GM12878 (cell line): ENCODE measurements around the gene LRRC15. TPM values are rescaled to one million over a fixed set of nuclear protein-coding genes. Genes with fewer than 3 reads are reported as not detected.

Source experiments
- ATAC-seq: fragments of 200-7000 bp; cut with Tn5 transposase; 3 replicates; pipeline ENCODE4 v1.9.1; 2020; ENCODE audit warnings: mild to moderate bottlenecking, moderate library complexity
- BruUV-seq: library from RNA; stranded (reverse); fragments of 400-500 nt; replicated peaks from 2 replicates; lab custom pipeline; 2021; lab: Mats Ljungman, UMichigan
- CTCF ChIA-PET: fragments of 300-600 bp; sonication (Branson Sonifier 250); formaldehyde crosslinking; extraction: SDS; loops from one replicate; lab custom pipeline; 2021; ENCODE audit warnings: inconsistent platforms; lab: Yijun Ruan, JAX
- POLR2A ChIA-PET: fragments of 350-600 bp; formaldehyde crosslinking; extraction: SDS; loops from one replicate; lab custom pipeline; 2021; ENCODE audit warnings: inconsistent platforms; lab: Charles Lee
- RAD21 ChIA-PET: fragments of 300-600 bp; sonication (Branson Sonifier 250); formaldehyde crosslinking; loops from one replicate; lab custom pipeline; 2023; ENCODE audit warnings: antibody characterized with exemption; ENCODE audit not compliant: unreplicated experiment; lab: Charles Lee
- SMC1A ChIA-PET: fragments of 300-600 bp; sonication (Branson Sonifier 250); formaldehyde crosslinking; loops from one replicate; lab custom pipeline; 2023; ENCODE audit not compliant: unreplicated experiment, uncharacterized antibody; lab: Charles Lee
- DNase-seq: peaks from one replicate; pipeline ENCODE4 v3.0.0-alpha.2; 2011; ENCODE audit warnings: low read depth, low spot score
- FAIRE-seq: peaks from 3 replicates; lab custom pipeline; 2011; peaks lifted over from hg19 to GRCh38; lab: Jason Lieb, UNC
- H2AFZ ChIP-seq: 2 replicates; pipeline ENCODE4 v1.6.0; 2011; ENCODE audit warnings: low read depth, low read length, control low read depth; ENCODE audit not compliant: control insufficient read depth
- H3K27ac ChIP-seq: 2 replicates; pipeline ENCODE4 v1.5.1; 2011; ENCODE audit warnings: control low read depth; ENCODE audit not compliant: control insufficient read depth, insufficient read depth
- H3K27me3 ChIP-seq, 2 experiments: replicated peaks in 1 of 2; 2 replicates each; pipeline versions ENCODE4 v1.6.0 to v1.6.1; 2011; ENCODE audit warnings: low read length in 1 of 2; ENCODE audit not compliant: control insufficient read depth in 2 of 2, insufficient read depth in 2 of 2
- H3K36me3 ChIP-seq, 2 experiments: 2 replicates each; pipeline ENCODE4 v1.5.1; 2011; ENCODE audit warnings: low read length in 1 of 2; ENCODE audit not compliant: control insufficient read depth in 2 of 2, insufficient read depth in 2 of 2
- H3K4me1 ChIP-seq: 2 replicates; pipeline ENCODE4 v1.6.1; 2011; ENCODE audit warnings: mild to moderate bottlenecking, low read length, moderate library complexity, mixed read lengths; ENCODE audit not compliant: control insufficient read depth, insufficient read depth
- H3K4me2 ChIP-seq: 2 replicates; pipeline ENCODE4 v1.6.0; 2011; ENCODE audit warnings: control low read depth; ENCODE audit not compliant: control insufficient read depth, insufficient read depth
- H3K4me3 ChIP-seq: fragments of 200-600 bp; sonication (generic); 2 replicates; pipeline ENCODE4 v1.5.1; 2016
- H3K79me2 ChIP-seq: 2 replicates; pipeline ENCODE4 v1.6.0; 2011; ENCODE audit warnings: low read length; ENCODE audit not compliant: control insufficient read depth, insufficient read depth
- H3K9ac ChIP-seq: 2 replicates; pipeline ENCODE4 v1.8.0; 2011; ENCODE audit warnings: low read length, control low read depth, mixed read lengths; ENCODE audit not compliant: control insufficient read depth, insufficient read depth
- H3K9me3 ChIP-seq: replicated peaks from 3 replicates; pipeline ENCODE4 v1.5.1; 2011; ENCODE audit warnings: mild to moderate bottlenecking, low read length; ENCODE audit not compliant: control insufficient read depth, insufficient read depth
- H4K20me1 ChIP-seq: 2 replicates; pipeline ENCODE4 v1.6.0; 2011; ENCODE audit not compliant: control insufficient read depth, insufficient read depth
- ATF7 ChIP-seq: fragments of 450-650 bp; IDR thresholded peaks from 2 replicates; pipeline ENCODE4 v1.6.1; 2016; ENCODE audit warnings: low read depth, mild to moderate bottlenecking
- BRCA1 ChIP-seq: IDR thresholded peaks from 2 replicates; pipeline ENCODE4 v1.6.1; 2011; ENCODE audit warnings: low read depth, low read length, improper control_type of control experiment
- CBX5 ChIP-seq: sonication (generic); IDR thresholded peaks from 2 replicates; pipeline ENCODE4 v1.6.1; 2016; ENCODE audit warnings: low read depth, moderate library complexity, mild to moderate bottlenecking, inconsistent platforms
- EP300 ChIP-seq, 2 experiments: fragments of 150-350 bp in 1 of 2; IDR thresholded peaks; 2 replicates each; pipeline ENCODE4 v1.6.1; 2011 to 2012; ENCODE audit warnings: low read depth in 2 of 2, low read length in 2 of 2, borderline replicate concordance in 1 of 2, improper control_type of control experiment in 1 of 2, inconsistent platforms in 1 of 2; ENCODE audit not compliant: control insufficient read depth in 1 of 2
- EZH2 ChIP-seq: IDR thresholded peaks from 2 replicates; pipeline ENCODE4 v1.6.1; 2012; ENCODE audit warnings: low read depth, mild to moderate bottlenecking, control low read depth, inconsistent platforms, low read length, borderline replicate concordance; ENCODE audit not compliant: control insufficient read depth
- MEF2A ChIP-seq: IDR thresholded peaks from 2 replicates; pipeline ENCODE4 v1.6.1; 2011; ENCODE audit warnings: low read depth, mild to moderate bottlenecking, low read length, moderate library complexity; ENCODE audit not compliant: insufficient read depth
- PML ChIP-seq: IDR thresholded peaks from 2 replicates; pipeline ENCODE4 v1.6.1; 2012; ENCODE audit warnings: low read length, inconsistent platforms
- RAD51 ChIP-seq: fragments of 450-650 bp; IDR thresholded peaks from 2 replicates; pipeline ENCODE4 v1.6.1; 2016; ENCODE audit warnings: moderate library complexity, mild to moderate bottlenecking, inconsistent platforms
- SMARCA5 ChIP-seq: fragments of 450-650 bp; IDR thresholded peaks from 2 replicates; pipeline ENCODE4 v1.6.1; 2017; ENCODE audit warnings: mild to moderate bottlenecking
- STAT1 ChIP-seq: fragments of 450-650 bp; conservative IDR thresholded peaks from 2 replicates; pipeline ENCODE4 v1.6.1; 2014; ENCODE audit warnings: antibody characterized with exemption, mild to moderate bottlenecking
- STAT3 ChIP-seq: IDR thresholded peaks from 2 replicates; pipeline ENCODE4 v1.6.1; 2011; ENCODE audit warnings: low read depth, low read length, improper control_type of control experiment
- YY1 ChIP-seq: IDR thresholded peaks from 2 replicates; pipeline ENCODE4 v1.6.1; 2011; ENCODE audit warnings: low read depth, mild to moderate bottlenecking, low read length
- ZNF592 ChIP-seq: fragments of 450-650 bp; IDR thresholded peaks from 2 replicates; pipeline ENCODE4 v1.6.1; 2017; ENCODE audit warnings: mild to moderate bottlenecking, moderate library complexity
- WGBS: methylation state at CpG from one replicate; pipeline ENCODE4 v1.1.6; 2016; ENCODE audit warnings: low lambda C conversion rate; ENCODE audit not compliant: insufficient replicate concordance, insufficient coverage; ENCODE audit errors: missing lambda C conversion rate; 5-methylcytosine and 5-hydroxymethylcytosine counted together
- in situ Hi-C: fragments of 300-500 bp; cut with MboI; formaldehyde crosslinking; loops from 9 replicates; pipeline ENCODE4 v1.14.3; 2018; ENCODE audit warnings: mixed read lengths
- intact Hi-C: fragments of 100-400 bp; cut with micrococcal nuclease; formaldehyde crosslinking; loops from one replicate; pipeline ENCODE4 v1.14.2; 2022; ENCODE audit not compliant: unreplicated experiment
- polyA plus RNA-seq, 11 experiments: library from polyadenylated mRNA; depleted of rRNA in 4 of 11; unstranded in 6 of 11; stranded (reverse) in 5 of 11; fragments of >200 nt; fragmentation: Nextera tagmentation in 4 of 11; fragmentation: Illumina TruSeq in 1 of 11; extraction: Ambion mirVana in 4 of 11; extraction: Trizol in 1 of 11; gene quantifications; 1 replicate in 1 of 11; 2 replicates in 10 of 11; pipeline versions ENCODE4 v1.2.1 to v1.2.3, GENCODE V29; 2011 to 2016; ENCODE audit warnings: inconsistent platforms in 2 of 11, missing spikeins in 2 of 11, low read depth in 1 of 11
- total RNA-seq, 4 experiments: library from RNA; depleted of rRNA in 3 of 4; stranded (reverse); fragments of >200 nt in 3 of 4; fragmentation: Illumina TruSeq in 1 of 4; extraction: Trizol in 1 of 4; gene quantifications; 2 replicates each; pipeline versions ENCODE4 v1.2.1 to v1.2.3, GENCODE V29; 2013 to 2021

LRRC15 gene
- total and polyA plus RNA-seq, 10 of the 15 experiments (the other 5 are each of a cell fraction or from before 2014, with no cell fraction given) = not detected

GRCh38 chr3:194313560-194314387 is 55.8 kb downstream of the LRRC15 start:
- no TSS peak for BruUV-seq
- in situ Hi-C loops (loop anchor here (5.0 kb wide), 1 partner anchor 651 kb away; no protein-coding TSS in a partner anchor), intact Hi-C loops (loop anchor here (2.0 to 10.0 kb wide), 5 partner anchors 177 to 649 kb away; partner anchors contain the start of gene HES1)
- ChIA-PET CTCF (interaction anchor here (0.6 to 1.9 kb wide), 5 partner anchors 177 to 649 kb away, joined by 3 to 4 read pairs (median 3); no protein-coding TSS in a partner anchor), SMC1A (interaction anchor here (0.9 to 1.3 kb wide), 4 partner anchors 8 to 676 kb away, joined by 3 to 4 read pairs (median 3); no protein-coding TSS in a partner anchor), RAD21 (interaction anchor here (0.9 to 2.3 kb wide), 4 partner anchors 178 to 649 kb away, joined by 3 to 35 read pairs (median 4); partner anchors contain the start of gene HES1), POLR2A (no interaction called here)
- Histone ChIP-seq H3K36me3 (no peaks in the 10 kb centered on the region), H3K79me2 (no peaks in the 10 kb centered on the region), H3K27me3 (no peaks in the 10 kb centered on the region; a peak in 1 of 4 replicates), H3K4me3 (no peak overlapping the region), H2AFZ (no peak overlapping the region), H3K9me3 (peaks cover 7% of the 10 kb centered on the region; the same call in 1 of the 3 replicates), H4K20me1 (no peaks in the 10 kb centered on the region), H3K9ac (no peak overlapping the region), H3K27ac (no peak overlapping the region), H3K4me2 (no peak overlapping the region), H3K4me1 (peaks cover 14% of the 10 kb centered on the region)
- ATAC-seq = no peak
- no peak for FAIRE-seq
- 86% methylated on average over 15 of the region's 15 CpGs for WGBS
- no peak for DNase-seq
- TF ChIP-seq STAT1 (no peak), EP300 (IDR thresholded peaks at IDR 0.05; ENCODE audit: borderline replicate concordance in 1 of 2, control insufficient read depth in 1 of 2, low read depth in 2 of 2, low read length in 2 of 2) (no peak), SMARCA5 (no peak), MEF2A (no peak), RAD51 (no peak), ATF7 (no peak), PML (no peak), YY1 (no peak), CBX5 (no peak), STAT3 (no peak), BRCA1 (no peak), ZNF592 (no peak), EZH2 (no peak)
